HG03354 (cell line): ENCODE results near the gene RUNX1.
A peak's percentile ranks its signal among the peaks of the same experiment; 100 is the strongest.

Experiments used
- ATAC-seq: cut with Tn5 transposase; IDR thresholded peaks from one replicate; pipeline ENCODE4 v1.9.1; 2021; ENCODE audit warnings: mild to moderate bottlenecking; ENCODE audit not compliant: unreplicated experiment, poor library complexity, severe bottlenecking

RUNX1 gene

GRCh38 chr21:35063428-35064172 lies 14.5 kb upstream of the RUNX1 start:
- ATAC-seq, result no peak

- ATAC-seq, result no peak
Observed at GRCh38 chr21:35062016-35062415, 12.9 kb upstream of the RUNX1 start.

- ATAC-seq, result no peak
Observed at GRCh38 chr21:35059742-35060141, 10.6 kb upstream of the RUNX1 start.

DNA sequence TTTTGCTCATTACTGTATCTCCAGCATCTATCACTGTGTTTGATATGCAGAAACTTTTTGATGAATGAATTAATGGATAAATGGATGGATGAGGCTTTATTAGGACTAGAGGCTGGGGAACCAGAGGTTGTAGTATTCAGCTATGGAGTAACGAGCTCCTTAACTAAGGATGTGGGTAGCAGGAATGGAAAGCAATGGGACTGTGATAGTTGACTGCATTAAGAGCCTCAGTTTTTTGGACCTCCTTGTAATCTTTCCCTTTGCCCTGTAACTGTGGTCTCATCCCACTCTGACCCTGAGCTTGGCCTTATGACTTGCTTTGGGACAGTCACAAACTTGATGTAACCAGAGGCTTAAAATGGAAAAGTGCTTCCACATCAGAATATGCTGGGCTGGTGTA lies 9.0 kb upstream of the RUNX1 start:
- no peak for ATAC-seq

DNA sequence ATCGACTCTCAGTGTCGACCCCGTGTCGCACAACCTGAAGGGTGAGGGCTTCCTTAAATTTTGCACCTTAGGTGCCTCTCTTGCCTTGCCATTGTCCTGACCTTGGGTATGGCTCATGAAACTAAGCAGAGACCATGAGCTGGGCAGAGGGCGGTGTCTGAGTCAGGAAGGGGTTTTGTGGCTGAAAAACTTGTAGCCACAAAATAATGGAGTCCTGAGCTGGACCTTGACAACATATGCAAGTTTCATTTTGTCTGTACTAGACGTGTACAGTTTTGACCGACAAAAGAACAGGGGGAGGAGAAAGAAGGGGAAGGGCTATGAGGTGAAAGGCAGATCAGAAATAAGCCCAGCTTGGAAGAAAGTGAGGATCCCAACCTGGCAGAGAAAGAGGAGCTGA lies 8.3 kb upstream of the RUNX1 start:
- peak; percentile 64 for ATAC-seq

- ATAC-seq, result no peak
Observed at GRCh38 chr21:35053356-35054096, 4.4 kb upstream of the RUNX1 start.

DNA sequence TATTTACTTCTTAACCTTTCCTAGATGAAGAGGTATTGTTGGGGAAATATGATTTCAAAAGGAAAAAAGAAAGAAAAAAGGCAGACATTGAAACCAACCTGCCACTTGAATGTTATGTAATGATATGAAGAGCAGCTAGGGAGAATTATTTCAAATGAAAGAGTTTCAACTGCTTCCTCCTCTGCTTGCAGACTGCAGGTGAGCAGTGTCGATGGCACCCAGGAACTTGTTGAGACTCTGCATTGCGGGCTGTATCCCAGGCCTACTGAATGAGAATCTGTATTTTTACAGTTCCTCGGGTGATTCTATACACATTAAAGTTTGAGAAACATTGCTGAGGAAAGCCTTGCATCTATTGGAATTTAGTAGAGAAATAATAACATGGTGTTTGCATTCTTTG lies 3.7 kb upstream of the RUNX1 start:
- no peak for ATAC-seq

GRCh38 chr21:35051287-35051818 lies 2.3 kb upstream of the RUNX1 start:
- no peak for ATAC-seq

DNA sequence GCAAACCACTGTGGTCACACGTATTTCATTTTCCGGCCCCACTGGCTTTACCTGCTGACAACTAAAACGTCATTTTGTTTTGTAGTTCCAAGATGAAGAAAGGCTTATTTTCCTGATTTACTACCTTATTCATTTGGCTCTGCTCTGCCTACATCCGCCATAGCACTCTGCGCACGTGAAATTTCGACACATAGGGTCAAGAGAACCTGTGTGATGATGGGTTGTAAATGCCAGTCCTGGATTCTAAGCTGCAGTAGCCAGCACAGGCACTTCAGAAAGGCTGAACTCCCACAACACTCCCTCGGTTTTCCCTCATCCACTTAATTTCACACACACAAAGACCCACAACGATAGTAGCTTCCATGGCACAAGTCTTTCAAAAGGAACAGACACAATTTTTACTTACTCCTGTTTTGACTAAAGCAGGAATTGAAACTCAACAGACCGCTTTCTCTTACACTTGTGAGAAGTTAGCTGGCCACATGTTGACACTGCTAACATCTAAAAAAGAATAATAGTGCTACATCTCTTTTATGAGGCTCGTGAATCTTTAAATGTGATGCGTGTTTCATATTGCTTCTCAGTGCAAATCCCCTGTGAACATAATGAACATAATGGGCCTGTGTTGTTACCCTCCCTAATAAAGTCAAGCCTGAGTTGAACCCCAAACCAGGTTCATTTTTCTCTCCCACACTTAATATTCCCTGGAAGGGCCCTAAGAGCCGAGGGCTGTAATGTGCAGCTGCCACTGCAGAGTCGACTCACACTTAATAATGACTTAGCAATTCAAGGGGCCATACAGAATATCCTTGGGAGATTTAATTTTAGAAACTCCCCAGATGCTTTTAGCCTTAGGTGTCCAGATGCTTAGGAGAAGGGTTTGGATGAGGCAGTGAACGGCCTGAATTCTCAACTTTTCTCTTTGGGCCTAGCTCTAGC lies 1.5 kb upstream of the RUNX1 start:
- ATAC-seq, result no peak

DNA sequence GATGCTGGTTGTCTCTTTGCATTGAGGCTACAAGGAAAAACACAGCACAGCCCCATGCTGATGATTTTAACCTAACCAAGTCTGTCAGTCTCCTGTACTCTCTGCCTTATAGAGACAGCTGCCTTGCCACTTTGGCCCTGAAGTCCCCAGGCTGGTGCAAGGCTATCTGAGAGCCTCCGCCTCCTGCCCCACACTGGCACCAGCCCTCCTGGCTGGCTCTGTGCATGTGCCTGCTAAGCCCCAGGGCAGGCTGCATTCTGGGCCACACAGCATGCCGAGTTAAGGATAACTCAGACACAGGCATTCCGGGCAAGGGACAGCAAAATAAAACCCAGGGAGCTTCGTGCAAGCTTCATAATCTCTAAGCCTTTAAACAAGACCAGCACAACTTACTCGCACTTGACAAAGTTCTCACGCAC lies 910 bp downstream of the RUNX1 start:
- no peak for ATAC-seq

GRCh38 chr21:35046880-35047229 lies 2.2 kb downstream of the RUNX1 start:
- no peak for ATAC-seq

DNA sequence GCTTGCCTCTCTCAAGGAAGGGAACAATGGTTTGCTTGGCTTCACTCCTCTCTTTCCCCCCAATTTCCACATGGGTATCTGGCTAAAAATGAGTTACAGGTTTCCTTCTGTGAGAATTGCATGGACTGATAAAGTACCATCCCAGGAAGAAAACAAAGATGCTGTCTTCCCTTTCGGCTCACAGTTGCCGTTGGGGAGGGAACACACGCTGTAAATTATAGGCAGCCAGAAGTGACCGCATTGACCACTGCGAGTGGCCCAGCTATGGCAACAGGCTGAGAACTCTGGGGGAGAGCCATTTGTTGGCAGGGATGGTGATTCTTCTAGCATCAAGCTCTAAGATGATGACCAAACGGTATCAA lies 2.9 kb downstream of the RUNX1 start:
- no peak for ATAC-seq

GRCh38 chr21:35045542-35046262 lies 3.4 kb downstream of the RUNX1 start:
- ATAC-seq, result no peak

GRCh38 chr21:35044770-35045541 lies 4.1 kb downstream of the RUNX1 start:
- no peak for ATAC-seq

- ATAC-seq, result no peak
Observed at GRCh38 chr21:35044128-35044527, 5.0 kb downstream of the RUNX1 start.

- ATAC-seq, result no peak
Observed at GRCh38 chr21:35043549-35043948, 5.6 kb downstream of the RUNX1 start.

DNA sequence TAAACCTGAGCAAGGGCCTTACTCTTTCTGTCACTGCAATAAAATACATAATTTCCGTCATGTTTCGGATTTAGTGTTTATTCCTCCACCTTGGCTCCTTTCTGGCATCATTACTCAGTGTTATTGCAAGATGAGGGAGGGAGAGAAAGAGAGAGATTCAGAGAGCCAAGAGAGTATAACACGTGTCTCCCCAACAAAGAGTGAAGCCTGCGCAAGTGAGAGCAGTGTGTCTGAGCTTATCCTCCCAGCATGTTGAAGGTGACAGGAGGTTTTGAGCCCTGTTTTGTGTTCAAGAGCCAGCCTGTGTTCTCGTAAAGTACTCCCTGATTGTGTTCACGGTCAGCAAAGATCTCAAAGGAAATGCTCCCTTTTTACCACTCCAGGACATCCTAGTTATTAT lies 6.3 kb downstream of the RUNX1 start:
- no peak for ATAC-seq

- ATAC-seq, result no peak
Observed at GRCh38 chr21:35041881-35042280, 7.2 kb downstream of the RUNX1 start.

GRCh38 chr21:35041122-35041521 lies 8.0 kb downstream of the RUNX1 start:
- ATAC-seq, result no peak
